Endothelial cell of umbilical vein (primary cell): ENCODE measurements around the gene BTBD18. TPM values are rescaled to one million over a fixed set of nuclear protein-coding genes. Genes with fewer than 3 reads are reported as not detected.

Source experiments
- BruUV-seq: library from RNA; stranded (reverse); fragments of 400-500 nt; replicated peaks from 2 replicates; lab custom pipeline; 2021; lab: Mats Ljungman, UMichigan
- CTCF ChIA-PET: fragments of 300-600, 350-600 bp; sonication (Branson Sonifier 250); formaldehyde crosslinking; loops from one replicate; lab custom pipeline; 2021; ENCODE audit warnings: antibody characterized with exemption, inconsistent platforms; lab: Charles Lee
- POLR2A ChIA-PET: fragments of 300-600, 350-600 bp; sonication (Branson Sonifier 250); formaldehyde crosslinking; loops from one replicate; lab custom pipeline; 2021; ENCODE audit warnings: antibody characterized with exemption, inconsistent platforms; lab: Charles Lee
- DNase-seq: peaks from one replicate; pipeline ENCODE4 v3.0.0-alpha.2; 2011; ENCODE audit warnings: low read depth, low spot score
- FAIRE-seq: peaks from 2 replicates; lab custom pipeline; 2011; peaks lifted over from hg19 to GRCh38; lab: Jason Lieb, UNC
- H2AFZ ChIP-seq: 2 replicates; pipeline ENCODE4 v1.6.0; 2012; ENCODE audit warnings: low read depth, low read length, control low read depth, inconsistent platforms
- H3K27ac ChIP-seq: 2 replicates; pipeline ENCODE4 v1.5.1; 2011; ENCODE audit warnings: low read depth, mild to moderate bottlenecking, control low read depth, low read length, moderate library complexity; ENCODE audit not compliant: insufficient read depth
- H3K27me3 ChIP-seq, 2 experiments: 2 replicates each; pipeline versions ENCODE4 v1.6.0 to v1.6.1; 2011; ENCODE audit warnings: low read length in 2 of 2, mixed read lengths in 1 of 2; ENCODE audit not compliant: control insufficient read depth in 2 of 2, insufficient read depth in 2 of 2
- H3K36me3 ChIP-seq, 2 experiments: 2 replicates in 1 of 2; 3 replicates in 1 of 2; pipeline ENCODE4 v1.5.1; 2011; ENCODE audit warnings: low read length in 2 of 2, mild to moderate bottlenecking in 1 of 2, moderate library complexity in 1 of 2; ENCODE audit not compliant: control insufficient read depth in 2 of 2, insufficient read depth in 2 of 2; ENCODE audit errors: extremely low read depth in 1 of 2
- H3K4me1 ChIP-seq: 3 replicates; pipeline ENCODE4 v1.5.1; 2011; ENCODE audit warnings: mild to moderate bottlenecking, low read length; ENCODE audit not compliant: control insufficient read depth, insufficient read depth; ENCODE audit errors: extremely low read depth
- H3K4me2 ChIP-seq: 2 replicates; pipeline ENCODE4 v1.6.1; 2011; ENCODE audit warnings: low read length, control low read depth, mixed read lengths; ENCODE audit not compliant: insufficient read depth
- H3K4me3 ChIP-seq, 3 experiments: fragments of 200-600 bp in 1 of 3; sonication (generic), shearing (Covaris generic) in 1 of 3; replicated peaks in 1 of 3; 2 replicates each; pipeline ENCODE4 v1.5.1; 2011 to 2016; ENCODE audit warnings: control low read depth in 3 of 3, low read length in 3 of 3, mild to moderate bottlenecking in 2 of 3, inconsistent platforms in 1 of 3, low read depth in 1 of 3, moderate library complexity in 1 of 3; ENCODE audit not compliant: insufficient read depth in 1 of 3
- H3K79me2 ChIP-seq: 2 replicates; pipeline ENCODE4 v1.6.0; 2012; ENCODE audit warnings: low read length, inconsistent platforms; ENCODE audit not compliant: control insufficient read depth, insufficient read depth
- H3K9ac ChIP-seq: replicated peaks from 2 replicates; pipeline ENCODE3; 2011; ENCODE audit warnings: low read length, control low read depth; ENCODE audit not compliant: insufficient read depth; ENCODE audit errors: extremely low read depth
- H3K9me1 ChIP-seq: replicated peaks from 3 replicates; pipeline ENCODE4 v1.6.0; 2011; ENCODE audit warnings: mild to moderate bottlenecking, low read length; ENCODE audit not compliant: control insufficient read depth, insufficient read depth; ENCODE audit errors: extremely low read depth
- H3K9me3 ChIP-seq: replicated peaks from 2 replicates; pipeline ENCODE4 v1.5.1; 2012; ENCODE audit warnings: low read length, inconsistent platforms; ENCODE audit not compliant: control insufficient read depth, insufficient read depth
- H4K20me1 ChIP-seq: replicated peaks from 2 replicates; pipeline ENCODE3; 2011; ENCODE audit warnings: mild to moderate bottlenecking, low read length; ENCODE audit not compliant: control insufficient read depth, insufficient read depth; ENCODE audit errors: extremely low read depth
- EZH2 ChIP-seq: IDR thresholded peaks from 2 replicates; pipeline ENCODE4 v1.6.1; 2012; ENCODE audit warnings: borderline replicate concordance, low read depth, mild to moderate bottlenecking, moderate library complexity, low read length, inconsistent platforms; ENCODE audit not compliant: severe bottlenecking
- FOS ChIP-seq: IDR thresholded peaks from 2 replicates; pipeline ENCODE4 v1.6.1; 2011; ENCODE audit warnings: mild to moderate bottlenecking, low read length, moderate library complexity, borderline replicate concordance; ENCODE audit not compliant: insufficient read depth
- dilution Hi-C: fragments of 300-500 bp; cut with MboI; formaldehyde crosslinking; loops from one replicate; pipeline ENCODE4 v1.15.0; 2019; ENCODE audit warnings: low sequenced_read_pairs; ENCODE audit not compliant: extremely low pct_ligation_motif_present
- intact Hi-C: fragments of 100-400 bp; cut with micrococcal nuclease; formaldehyde crosslinking; loops from one replicate; pipeline ENCODE4 v1.10.0; 2022
- polyA plus RNA-seq, 4 experiments: library from polyadenylated mRNA; depleted of rRNA in 3 of 4; stranded (reverse) in 3 of 4; unstranded in 1 of 4; fragments of >200 nt; gene quantifications; 2 replicates each; pipeline versions ENCODE4 v1.2.1 to v1.2.3, GENCODE V29; 2011 to 2012; ENCODE audit warnings: missing spikeins in 1 of 4
- small RNA-seq: library from RNA; depleted of rRNA; stranded (forward); fragments of <200 nt; gene quantifications from one replicate; pipeline ENCODE3, GENCODE V24; 2012; ENCODE audit warnings: low replicate concordance, low read depth; ENCODE audit not compliant: insufficient read depth, insufficient read length
- total RNA-seq: library from RNA; stranded (reverse); gene quantifications from 2 replicates; pipeline ENCODE4 v1.2.3, GENCODE V29; 2021
- TF ChIP-seq, protein P1 (sequence below), 2 donors: IDR thresholded peaks; 1 replicate in 1 of 2; 2 replicates in 1 of 2; pipeline ENCODE4 v1.5.1; 2011; ENCODE audit warnings: low read length in 2 of 2, mild to moderate bottlenecking in 2 of 2, moderate library complexity in 2 of 2, control low read depth in 1 of 2, inconsistent platforms in 1 of 2, low read depth in 1 of 2; ENCODE audit not compliant: insufficient read depth in 1 of 2; ENCODE audit errors: extremely low read depth in 1 of 2

BTBD18 gene
- total and polyA plus RNA-seq, 2 donors (not counting 3 experiments of a cell fraction or from before 2014, with no cell fraction given), result not detected

DNA sequence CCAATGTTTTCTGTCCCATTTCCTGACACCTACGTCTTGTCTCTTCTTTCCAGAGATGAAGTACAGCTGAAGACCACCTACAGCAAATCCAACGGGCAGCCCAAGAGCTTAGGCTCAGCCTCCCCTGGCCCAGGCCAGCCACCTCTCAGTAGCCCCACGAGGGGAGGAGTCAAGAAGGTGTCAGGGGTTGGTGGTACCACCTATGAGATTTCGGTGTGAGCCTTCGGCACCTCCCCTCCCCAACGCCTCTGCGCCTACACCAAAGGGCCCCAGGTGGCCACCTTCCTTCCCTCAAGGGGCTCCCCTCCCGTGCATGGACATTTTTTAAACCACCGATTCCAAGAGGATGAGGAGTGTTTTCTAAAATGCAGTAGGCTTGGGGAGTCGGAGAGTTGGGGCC, 51.8 kb downstream of the BTBD18 start:
- Histone ChIP-seq H3K9ac (no peak overlapping the region), H3K27me3 (no peaks in the 10 kb centered on the region), H3K36me3 (peaks cover 29 to 43% of the 10 kb centered on the region in 2 experiments), H3K4me3 (no peak overlapping the region), H3K4me2 (no peak overlapping the region), H3K9me1 (no peaks in the 10 kb centered on the region), H3K9me3 (no peaks in the 10 kb centered on the region), H3K4me1 (no peaks in the 10 kb centered on the region), H4K20me1 (no peaks in the 10 kb centered on the region), H2AFZ (no peak overlapping the region), H3K27ac (no peak overlapping the region), H3K79me2 (no peaks in the 10 kb centered on the region)
- ChIA-PET POLR2A (no interaction called here), CTCF (interaction anchor here (2.4 kb wide), 1 partner anchor 101 kb away, joined by 10 read pairs; no protein-coding TSS in a partner anchor)
- no TSS peak for BruUV-seq
- intact Hi-C loops, result no loop called here
- FAIRE-seq (no peak), DNase-seq (no peak)
- dilution Hi-C loops, result no loop called here
- no peak for TF ChIP-seq EZH2
- TF ChIP-seq, protein P1, sequence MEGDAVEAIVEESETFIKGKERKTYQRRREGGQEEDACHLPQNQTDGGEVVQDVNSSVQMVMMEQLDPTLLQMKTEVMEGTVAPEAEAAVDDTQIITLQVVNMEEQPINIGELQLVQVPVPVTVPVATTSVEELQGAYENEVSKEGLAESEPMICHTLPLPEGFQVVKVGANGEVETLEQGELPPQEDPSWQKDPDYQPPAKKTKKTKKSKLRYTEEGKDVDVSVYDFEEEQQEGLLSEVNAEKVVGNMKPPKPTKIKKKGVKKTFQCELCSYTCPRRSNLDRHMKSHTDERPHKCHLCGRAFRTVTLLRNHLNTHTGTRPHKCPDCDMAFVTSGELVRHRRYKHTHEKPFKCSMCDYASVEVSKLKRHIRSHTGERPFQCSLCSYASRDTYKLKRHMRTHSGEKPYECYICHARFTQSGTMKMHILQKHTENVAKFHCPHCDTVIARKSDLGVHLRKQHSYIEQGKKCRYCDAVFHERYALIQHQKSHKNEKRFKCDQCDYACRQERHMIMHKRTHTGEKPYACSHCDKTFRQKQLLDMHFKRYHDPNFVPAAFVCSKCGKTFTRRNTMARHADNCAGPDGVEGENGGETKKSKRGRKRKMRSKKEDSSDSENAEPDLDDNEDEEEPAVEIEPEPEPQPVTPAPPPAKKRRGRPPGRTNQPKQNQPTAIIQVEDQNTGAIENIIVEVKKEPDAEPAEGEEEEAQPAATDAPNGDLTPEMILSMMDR (IDR thresholded peaks at IDR 0.05; ENCODE audit: extremely low read depth in 1 of 2, insufficient read depth in 1 of 2, low read depth in 1 of 2, low read length in 2 of 2), result no peak

DNA sequence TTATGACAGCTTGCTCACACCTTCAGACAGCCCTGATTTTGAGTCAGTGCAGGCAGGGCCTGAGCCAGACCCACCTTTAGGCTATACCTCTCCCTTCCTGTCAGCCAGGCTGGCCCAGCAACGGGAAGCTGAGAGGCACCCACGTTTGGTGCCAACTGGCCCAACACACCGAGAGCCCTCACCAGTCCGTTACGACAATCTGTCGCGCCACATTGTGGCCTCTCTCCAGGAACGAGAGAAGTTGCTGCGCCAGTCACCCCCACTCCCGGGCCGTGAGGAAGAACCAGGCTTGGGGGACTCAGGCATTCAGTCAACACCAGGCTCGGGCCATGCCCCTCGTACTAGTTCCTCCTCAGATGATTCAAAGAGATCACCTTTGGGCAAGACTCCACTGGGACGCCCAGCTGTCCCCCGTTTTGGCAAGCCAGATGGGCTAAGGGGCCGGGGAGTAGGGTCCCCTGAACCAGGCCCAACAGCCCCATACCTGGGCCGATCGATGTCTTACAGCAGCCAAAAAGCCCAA, 52.7 kb downstream of the BTBD18 start:
- dilution Hi-C loops (no loop called here), intact Hi-C loops (no loop called here)
- Histone ChIP-seq H3K27ac (no peak overlapping the region), H3K9me1 (no peaks in the 10 kb centered on the region), H3K79me2 (no peaks in the 10 kb centered on the region), H3K9me3 (no peaks in the 10 kb centered on the region), H2AFZ (no peak overlapping the region), H4K20me1 (no peaks in the 10 kb centered on the region), H3K4me2 (no peak overlapping the region), H3K36me3 (peaks cover 25 to 38% of the 10 kb centered on the region in 2 experiments), H3K4me1 (no peaks in the 10 kb centered on the region), H3K4me3 (no peak overlapping the region), H3K27me3 (no peaks in the 10 kb centered on the region), H3K9ac (no peak overlapping the region)
- no TSS peak for BruUV-seq
- DNase-seq, result no peak
- no peak for FAIRE-seq
- ChIA-PET CTCF (interaction anchor here (0.8 to 2.4 kb wide), 4 partner anchors 23 to 1918 kb away, joined by 3 to 10 read pairs (median 4); partner anchors contain the start of gene UBE2L6), POLR2A (no interaction called here)
- no peak for TF ChIP-seq FOS

Small RNAs within 50 kb of the gene (small RNA-seq; reads per million reads assigned to genes)
- gene AP001931.1, result not detected
- not detected for gene TMX2-CTNND1

Other genes with a start within 250 kb of the BTBD18 start
- 11.3 and 13.7 TPM in 2 replicates for gene SLC43A1, start 236.1 kb downstream of the BTBD18 start, total RNA-seq
- gene SLC43A1, start 236.1 kb downstream of the BTBD18 start, polyA plus RNA-seq, result 19.5 and 22.7 TPM in 2 replicates
- 64.2 and 105 TPM in 2 replicates for gene TIMM10, start 221.1 kb downstream of the BTBD18 start, total RNA-seq
- 109 and 128 TPM in 2 replicates for gene TIMM10, start 221.1 kb downstream of the BTBD18 start, polyA plus RNA-seq
- gene SMTNL1, start 214.2 kb downstream of the BTBD18 start, total RNA-seq, result not detected in 2 replicates
- not detected in 2 replicates for gene SMTNL1, start 214.2 kb downstream of the BTBD18 start, polyA plus RNA-seq
- gene UBE2L6, start 184.1 kb downstream of the BTBD18 start, total RNA-seq, result 10.8 and 22.3 TPM in 2 replicates
- gene UBE2L6, start 184.1 kb downstream of the BTBD18 start, polyA plus RNA-seq, result 25.2 and 31.2 TPM in 2 replicates
- not detected in 2 replicates for gene SERPING1, start 154.1 kb downstream of the BTBD18 start, total RNA-seq
- gene SERPING1, start 154.1 kb downstream of the BTBD18 start, polyA plus RNA-seq, result 0.30 TPM in 1 of 2 replicates, not detected in the other
- gene YPEL4, start 101.9 kb downstream of the BTBD18 start, total RNA-seq, result 0.24 and 0.30 TPM in 2 replicates
- 0.03 and 0.06 TPM in 2 replicates for gene YPEL4, start 101.9 kb downstream of the BTBD18 start, polyA plus RNA-seq
- gene CLP1, start 94.1 kb downstream of the BTBD18 start, total RNA-seq, result 17.9 and 20.9 TPM in 2 replicates
- 19.4 and 20.8 TPM in 2 replicates for gene CLP1, start 94.1 kb downstream of the BTBD18 start, polyA plus RNA-seq
- 67.4 and 74.0 TPM in 2 replicates for gene ZDHHC5, start 83.7 kb downstream of the BTBD18 start, total RNA-seq
- 52.9 and 61.1 TPM in 2 replicates for gene ZDHHC5, start 83.7 kb downstream of the BTBD18 start, polyA plus RNA-seq
- gene MED19, start 39.6 kb downstream of the BTBD18 start, total RNA-seq, result 25.1 TPM in 2 replicates
- gene MED19, start 39.6 kb downstream of the BTBD18 start, polyA plus RNA-seq, result 48.0 and 80.3 TPM in 2 replicates
- gene TMX2, start 39.2 kb downstream of the BTBD18 start, total RNA-seq, result 66.3 and 67.7 TPM in 2 replicates
- gene TMX2, start 39.2 kb downstream of the BTBD18 start, polyA plus RNA-seq, result 52.7 and 55.9 TPM in 2 replicates
- 161 and 167 TPM in 2 replicates for gene SELENOH, start 10.3 kb downstream of the BTBD18 start, total RNA-seq
- 218 and 247 TPM in 2 replicates for gene SELENOH, start 10.3 kb downstream of the BTBD18 start, polyA plus RNA-seq
- gene CTNND1, start 10.0 kb upstream of the BTBD18 start, total RNA-seq, result 268 and 285 TPM in 2 replicates
- gene CTNND1, start 10.0 kb upstream of the BTBD18 start, polyA plus RNA-seq, result 132 and 152 TPM in 2 replicates